CD14-positive monocyte (primary cell): ENCODE data around the gene BPHL. TPM values are rescaled to one million over a fixed set of nuclear protein-coding genes. Genes with fewer than 3 reads are reported as not detected.
"Not testable (repeated sequence)": the region's sequence is repeated elsewhere in the genome, so short reads cannot be mapped to it uniquely, and the experiment has no call there.

Experiments
- DNase-seq, 3 donors: peaks; one replicate each; pipeline ENCODE4 v3.0.0-alpha.2; 2011 to 2022
- H2AFZ ChIP-seq: 2 replicates; pipeline ENCODE4 v1.6.0; 2012; ENCODE audit warnings: mild to moderate bottlenecking, low read depth, low read length, inconsistent platforms; ENCODE audit not compliant: insufficient read depth, poor library complexity, severe bottlenecking
- H3K27ac ChIP-seq, 2 donors: 1 replicate in 1 of 2; 2 replicates in 1 of 2; pipeline ENCODE4 v1.5.1; 2012 to 2013; ENCODE audit warnings: low read length in 2 of 2, control low read depth in 1 of 2, inconsistent platforms in 1 of 2, low read depth in 1 of 2, mild to moderate bottlenecking in 1 of 2
- H3K27me3 ChIP-seq, 2 donors: one replicate each; pipeline versions ENCODE4 v1.6.0 to v1.6.1; 2011 to 2013; ENCODE audit warnings: low read length in 2 of 2; ENCODE audit not compliant: control insufficient read depth in 2 of 2, insufficient read depth in 2 of 2
- H3K36me3 ChIP-seq, 2 donors: replicated peaks in 1 of 2; 1 replicate in 1 of 2; 2 replicates in 1 of 2; pipeline versions ENCODE4 v1.5.1 to v1.6.1; 2012 to 2013; ENCODE audit warnings: low read length in 2 of 2, control low read depth in 1 of 2, inconsistent platforms in 1 of 2, mild to moderate bottlenecking in 1 of 2; ENCODE audit not compliant: insufficient read depth in 2 of 2, control insufficient read depth in 1 of 2
- H3K4me1 ChIP-seq, 2 donors: 1 replicate in 1 of 2; 2 replicates in 1 of 2; pipeline versions ENCODE4 v1.5.1 to v1.6.1; 2012 to 2013; ENCODE audit warnings: low read length in 2 of 2, control low read depth in 1 of 2, inconsistent platforms in 1 of 2, mild to moderate bottlenecking in 1 of 2, moderate library complexity in 1 of 2; ENCODE audit not compliant: insufficient read depth in 2 of 2, control insufficient read depth in 1 of 2
- H3K4me2 ChIP-seq: replicated peaks from 2 replicates; pipeline ENCODE3; 2012; ENCODE audit warnings: low read length, moderate library complexity, mild to moderate bottlenecking; ENCODE audit not compliant: poor library complexity, severe bottlenecking; ENCODE audit errors: extremely low read depth
- H3K4me3 ChIP-seq, 3 experiments: fragments of 200-600 bp in 1 of 3; sonication (generic) in 1 of 3; replicated peaks in 1 of 3; 1 replicate in 2 of 3; 2 replicates in 1 of 3; pipeline ENCODE4 v1.5.1; 2011 to 2013; ENCODE audit warnings: low read length in 3 of 3, mild to moderate bottlenecking in 3 of 3, control low read depth in 2 of 3, low read depth in 2 of 3, inconsistent platforms in 1 of 3, moderate library complexity in 1 of 3
- H3K79me2 ChIP-seq: 2 replicates; pipeline ENCODE4 v1.6.0; 2012; ENCODE audit warnings: mild to moderate bottlenecking, control low read depth, inconsistent platforms, low read length, moderate library complexity; ENCODE audit not compliant: insufficient read depth
- H3K9ac ChIP-seq: 2 replicates; pipeline ENCODE4 v1.6.0; 2017; ENCODE audit warnings: low read length, mild to moderate bottlenecking; ENCODE audit not compliant: insufficient read depth, poor library complexity, severe bottlenecking
- H3K9me3 ChIP-seq, 2 donors: replicated peaks in 1 of 2; 1 replicate in 1 of 2; 2 replicates in 1 of 2; pipeline versions ENCODE4 v1.5.1 to v1.6.1; 2012 to 2013; ENCODE audit warnings: low read length in 2 of 2, control low read depth in 1 of 2; ENCODE audit not compliant: control insufficient read depth in 1 of 2, insufficient read depth in 1 of 2
- H4K20me1 ChIP-seq: 2 replicates; pipeline ENCODE4 v1.6.0; 2012; ENCODE audit warnings: mild to moderate bottlenecking, low read length, control low read depth, moderate library complexity; ENCODE audit not compliant: insufficient read depth
- H3K27ac Mint-ChIP-seq, 7 donors: one replicate each; pipeline ENCODE4 v1.8.0; 2020; ENCODE audit warnings: mild to moderate bottlenecking in 7 of 7, mixed read lengths in 7 of 7, moderate library complexity in 6 of 7, inconsistent platforms in 2 of 7
- H3K27me3 Mint-ChIP-seq, 3 donors: one replicate each; pipeline ENCODE4 v1.8.0; 2021 to 2022; ENCODE audit warnings: low read depth in 3 of 3, mild to moderate bottlenecking in 3 of 3, mixed read lengths in 3 of 3, moderate library complexity in 3 of 3, inconsistent platforms in 1 of 3
- H3K36me3 Mint-ChIP-seq, 2 donors: one replicate each; pipeline ENCODE4 v1.8.0; 2020; ENCODE audit warnings: mixed read lengths in 2 of 2, inconsistent platforms in 1 of 2, mild to moderate bottlenecking in 1 of 2
- H3K4me1 Mint-ChIP-seq: one replicate; pipeline ENCODE4 v1.8.0; 2020; ENCODE audit warnings: mild to moderate bottlenecking, mixed read lengths
- H3K4me3 Mint-ChIP-seq, 2 donors: one replicate each; pipeline ENCODE4 v1.8.0; 2020; ENCODE audit warnings: mild to moderate bottlenecking in 2 of 2, mixed read lengths in 2 of 2, moderate library complexity in 1 of 2
- H3K9me3 Mint-ChIP-seq, 7 donors: one replicate each; pipeline ENCODE4 v1.8.0; 2020 to 2022; ENCODE audit warnings: mixed read lengths in 7 of 7, mild to moderate bottlenecking in 6 of 7, moderate library complexity in 6 of 7, inconsistent platforms in 2 of 7
- whole genome bisulfite sequencing: methylation state at CpG from one replicate; pipeline ENCODE4 v1.1.5; 2013; ENCODE audit warnings: missing lambda C conversion rate; ENCODE audit not compliant: insufficient coverage; 5-methylcytosine and 5-hydroxymethylcytosine counted together
- intact Hi-C, 2 donors: fragments of 100-400 bp; cut with micrococcal nuclease; formaldehyde crosslinking; loops; one replicate each; pipeline versions ENCODE4 v1.15.0 to v1.15.1; 2023
- polyA plus RNA-seq, 3 donors: library from polyadenylated mRNA; depleted of rRNA in 1 of 3; unstranded in 2 of 3; stranded (reverse) in 1 of 3; fragments of 300-500 nt in 2 of 3; fragments of >200 nt in 1 of 3; fragmentation: Illumina TruSeq in 2 of 3; gene quantifications; 1 replicate in 2 of 3; 2 replicates in 1 of 3; pipeline ENCODE4 v1.2.3, GENCODE V29; 2012 to 2021
- TF ChIP-seq, protein P1 (sequence below): fragments of 200-600 bp; IDR thresholded peaks from one replicate; pipeline ENCODE4 v1.8.0; 2022; ENCODE audit warnings: antibody characterized with exemption, mild to moderate bottlenecking

Gene BPHL
- polyA plus RNA-seq, 3 donors, result 4.6 to 7.8 (median 5.9) TPM

GRCh38 chr6:3196770-3197169 is 78.3 kb downstream of the BPHL start:
- 100% methylated on average over 1 of the region's 5 CpGs for WGBS
- Mint-ChIP-seq H3K4me3 (no peak overlapping the region), H3K27me3 (peaks cover 4 to 7% (median 7%) of the 10 kb centered on the region in 3 donors), H3K36me3 (no peaks in the 10 kb centered on the region), H3K4me1 (no peaks in the 10 kb centered on the region), H3K27ac (no peak overlapping the region), H3K9me3 (peaks cover 0 to 4% (median 2%) of the 10 kb centered on the region in 7 donors)
- no peak overlapping the region for H3K4me3 ChIP-seq
- H3K27ac ChIP-seq, result no peak overlapping the region
- no peaks in the 10 kb centered on the region for H3K4me1 ChIP-seq
- H3K27me3 ChIP-seq, result peaks cover 0 to 2% of the 10 kb centered on the region in 2 donors
- DNase-seq, result no peak
- no peaks in the 10 kb centered on the region for H3K79me2 ChIP-seq
- H2AFZ ChIP-seq, result no peak overlapping the region
- H3K36me3 ChIP-seq, result no peaks in the 10 kb centered on the region
- H3K4me2 ChIP-seq, result no peak overlapping the region
- no peaks in the 10 kb centered on the region for H4K20me1 ChIP-seq
- H3K9me3 ChIP-seq, result peaks cover 0 to 7% of the 10 kb centered on the region in 2 donors
- intact Hi-C loops, result no loop called here
- TF ChIP-seq, protein P1, sequence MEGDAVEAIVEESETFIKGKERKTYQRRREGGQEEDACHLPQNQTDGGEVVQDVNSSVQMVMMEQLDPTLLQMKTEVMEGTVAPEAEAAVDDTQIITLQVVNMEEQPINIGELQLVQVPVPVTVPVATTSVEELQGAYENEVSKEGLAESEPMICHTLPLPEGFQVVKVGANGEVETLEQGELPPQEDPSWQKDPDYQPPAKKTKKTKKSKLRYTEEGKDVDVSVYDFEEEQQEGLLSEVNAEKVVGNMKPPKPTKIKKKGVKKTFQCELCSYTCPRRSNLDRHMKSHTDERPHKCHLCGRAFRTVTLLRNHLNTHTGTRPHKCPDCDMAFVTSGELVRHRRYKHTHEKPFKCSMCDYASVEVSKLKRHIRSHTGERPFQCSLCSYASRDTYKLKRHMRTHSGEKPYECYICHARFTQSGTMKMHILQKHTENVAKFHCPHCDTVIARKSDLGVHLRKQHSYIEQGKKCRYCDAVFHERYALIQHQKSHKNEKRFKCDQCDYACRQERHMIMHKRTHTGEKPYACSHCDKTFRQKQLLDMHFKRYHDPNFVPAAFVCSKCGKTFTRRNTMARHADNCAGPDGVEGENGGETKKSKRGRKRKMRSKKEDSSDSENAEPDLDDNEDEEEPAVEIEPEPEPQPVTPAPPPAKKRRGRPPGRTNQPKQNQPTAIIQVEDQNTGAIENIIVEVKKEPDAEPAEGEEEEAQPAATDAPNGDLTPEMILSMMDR, result no peak
- no peak overlapping the region for H3K9ac ChIP-seq

GRCh38 chr6:3197734-3198133 is 79.2 kb downstream of the BPHL start:
- intact Hi-C loops, H3K4me2 ChIP-seq, H3K79me2 ChIP-seq, H3K27ac ChIP-seq, H3K4me3 ChIP-seq, H3K4me1 ChIP-seq, DNase-seq, H3K4me1 Mint-ChIP-seq, H3K9me3 ChIP-seq, H3K4me3 Mint-ChIP-seq, H3K36me3 Mint-ChIP-seq, H4K20me1 ChIP-seq, H3K27ac Mint-ChIP-seq, H3K36me3 ChIP-seq, H3K9me3 Mint-ChIP-seq, H3K27me3 Mint-ChIP-seq, H3K9ac ChIP-seq, H2AFZ ChIP-seq, H3K27me3 ChIP-seq: not testable (repeated sequence)
- no CpG with 5 or more reads among the region's 5 CpGs for WGBS
